Liver (tissue), 9 donors: ENCODE results near the gene RBM34. TPM values are rescaled to one million over a fixed set of nuclear protein-coding genes. Genes with fewer than 3 reads are reported as not detected.

ENCODE experiments used
- DNase-seq: peaks from one replicate; pipeline ENCODE4 v3.0.0-alpha.2; 2017; ENCODE audit warnings: low spot score
- H3K27ac ChIP-seq, 2 donors: one replicate each; pipeline ENCODE4 v1.7.0; 2013; ENCODE audit warnings: inconsistent platforms in 2 of 2, low read length in 2 of 2, control low read depth in 1 of 2, low read depth in 1 of 2, mild to moderate bottlenecking in 1 of 2
- H3K27me3 ChIP-seq, 4 donors: one replicate each; pipeline versions ENCODE4 v1.6.1 to v1.7.0; 2013; ENCODE audit warnings: low read length in 3 of 4, inconsistent platforms in 1 of 4, mild to moderate bottlenecking in 1 of 4, moderate library complexity in 1 of 4; ENCODE audit not compliant: control insufficient read depth in 4 of 4, insufficient read depth in 4 of 4
- H3K36me3 ChIP-seq, 4 donors: one replicate each; pipeline versions ENCODE4 v1.6.1 to v1.7.0; 2013; ENCODE audit warnings: low read length in 3 of 4, mild to moderate bottlenecking in 3 of 4, low read depth in 1 of 4, moderate library complexity in 1 of 4; ENCODE audit not compliant: control insufficient read depth in 4 of 4, insufficient read depth in 3 of 4
- H3K4me1 ChIP-seq, 4 donors: one replicate each; pipeline versions ENCODE4 v1.6.1 to v1.7.0; 2013; ENCODE audit warnings: low read length in 3 of 4, mild to moderate bottlenecking in 3 of 4, moderate library complexity in 1 of 4; ENCODE audit not compliant: control insufficient read depth in 4 of 4, insufficient read depth in 4 of 4
- H3K4me3 ChIP-seq, 3 donors: one replicate each; pipeline versions ENCODE4 v1.6.1 to v1.7.0; 2013; ENCODE audit warnings: low read length in 3 of 3, control low read depth in 1 of 3, low read depth in 1 of 3, mild to moderate bottlenecking in 1 of 3
- H3K9ac ChIP-seq, 2 donors: one replicate each; pipeline ENCODE4 v1.7.0; 2013; ENCODE audit warnings: low read length in 2 of 2, mild to moderate bottlenecking in 2 of 2, moderate library complexity in 2 of 2, control low read depth in 1 of 2, low read depth in 1 of 2
- H3K9me3 ChIP-seq, 4 donors: one replicate each; pipeline versions ENCODE4 v1.6.1 to v1.7.0; 2013; ENCODE audit warnings: low read length in 3 of 4; ENCODE audit not compliant: control insufficient read depth in 4 of 4
- ATF3 ChIP-seq: IDR thresholded peaks from 2 replicates; pipeline ENCODE4 v1.6.1; 2016; ENCODE audit warnings: antibody characterized with exemption
- CTCF ChIP-seq: fragments of 150-350 bp; IDR thresholded peaks from 2 replicates; pipeline ENCODE4 v1.5.1; 2017; ENCODE audit warnings: improper control_type of control experiment, low read depth, low read length; ENCODE audit not compliant: missing input control
- FOXA1 ChIP-seq: IDR thresholded peaks from 2 replicates; pipeline ENCODE4 v1.6.1; 2016; ENCODE audit warnings: antibody characterized with exemption
- FOXA2 ChIP-seq: IDR thresholded peaks from 2 replicates; pipeline ENCODE4 v1.6.1; 2016; ENCODE audit warnings: antibody characterized with exemption
- GABPA ChIP-seq, 2 donors: IDR thresholded peaks in 1 of 2; conservative IDR thresholded peaks in 1 of 2; 2 replicates each; pipeline ENCODE4 v1.6.1; 2016; ENCODE audit warnings: antibody characterized with exemption in 2 of 2, mild to moderate bottlenecking in 1 of 2, moderate library complexity in 1 of 2
- HNF4A ChIP-seq, 2 donors: conservative IDR thresholded peaks; 2 replicates each; pipeline ENCODE4 v1.6.1; 2016; ENCODE audit warnings: antibody characterized with exemption in 2 of 2, mild to moderate bottlenecking in 2 of 2
- HNF4G ChIP-seq: IDR thresholded peaks from 2 replicates; pipeline ENCODE4 v1.6.1; 2016; ENCODE audit warnings: antibody characterized with exemption
- JUND ChIP-seq, 2 donors: IDR thresholded peaks; 2 replicates each; pipeline ENCODE4 v1.6.1; 2016; ENCODE audit warnings: antibody characterized with exemption in 2 of 2
- MAX ChIP-seq: IDR thresholded peaks from 2 replicates; pipeline ENCODE4 v1.6.1; 2016; ENCODE audit warnings: antibody characterized with exemption
- NR2F2 ChIP-seq: IDR thresholded peaks from 2 replicates; pipeline ENCODE4 v1.6.1; 2016; ENCODE audit warnings: antibody characterized with exemption
- RAD21 ChIP-seq, 2 donors: IDR thresholded peaks; 2 replicates each; pipeline ENCODE4 v1.6.1; 2016; ENCODE audit warnings: antibody characterized with exemption in 2 of 2, mild to moderate bottlenecking in 2 of 2
- SP1 ChIP-seq: IDR thresholded peaks from 2 replicates; pipeline ENCODE4 v1.6.1; 2018; ENCODE audit warnings: antibody characterized with exemption, mild to moderate bottlenecking
- TAF1 ChIP-seq: conservative IDR thresholded peaks from 2 replicates; pipeline ENCODE4 v1.6.1; 2016; ENCODE audit warnings: antibody characterized with exemption, mild to moderate bottlenecking
- YY1 ChIP-seq: IDR thresholded peaks from 2 replicates; pipeline ENCODE4 v1.6.1; 2016; ENCODE audit warnings: antibody characterized with exemption, mild to moderate bottlenecking
- WGBS: extraction: QIAGEN DNeasy Blood & Tissue Kit; methylation state at CpG from one replicate; pipeline ENCODE4 v1.1.7; 2013; 5-methylcytosine and 5-hydroxymethylcytosine counted together
- polyA plus RNA-seq, 2 donors: library from polyadenylated mRNA; stranded (reverse) in 1 of 2; unstranded in 1 of 2; fragments of 200-250 nt in 1 of 2; fragments of >200 nt in 1 of 2; fragmentation: Nextera tagmentation in 1 of 2; extraction: Ambion mirVana in 1 of 2; gene quantifications; one replicate each; pipeline versions ENCODE4 v1.2.1 to v1.2.3, GENCODE V29; 2013 to 2015
- total RNA-seq, 2 donors: library from RNA; depleted of rRNA; stranded (reverse); fragments of >200 nt; gene quantifications; one replicate each; pipeline ENCODE4 v1.2.3, GENCODE V29; 2014
- TF ChIP-seq, protein P1 (sequence below): IDR thresholded peaks from 2 replicates; pipeline ENCODE4 v1.6.1; 2016; ENCODE audit warnings: antibody characterized with exemption, mild to moderate bottlenecking
- TF ChIP-seq, protein P2 (sequence below): IDR thresholded peaks from 2 replicates; pipeline ENCODE4 v1.6.1; 2016; ENCODE audit warnings: antibody characterized with exemption
- donor health status: healthy.
- donor health status: healthy.
- donor health status: healthy.
- donor health status: healthy.
- donor health status: healthy.

RBM34 gene
- total and polyA plus RNA-seq, 4 donors = 15.6 to 30.2 (median 18.8) TPM

- 94% methylated on average over 4 of the region's 4 CpGs for WGBS
- TF ChIP-seq, protein P1, sequence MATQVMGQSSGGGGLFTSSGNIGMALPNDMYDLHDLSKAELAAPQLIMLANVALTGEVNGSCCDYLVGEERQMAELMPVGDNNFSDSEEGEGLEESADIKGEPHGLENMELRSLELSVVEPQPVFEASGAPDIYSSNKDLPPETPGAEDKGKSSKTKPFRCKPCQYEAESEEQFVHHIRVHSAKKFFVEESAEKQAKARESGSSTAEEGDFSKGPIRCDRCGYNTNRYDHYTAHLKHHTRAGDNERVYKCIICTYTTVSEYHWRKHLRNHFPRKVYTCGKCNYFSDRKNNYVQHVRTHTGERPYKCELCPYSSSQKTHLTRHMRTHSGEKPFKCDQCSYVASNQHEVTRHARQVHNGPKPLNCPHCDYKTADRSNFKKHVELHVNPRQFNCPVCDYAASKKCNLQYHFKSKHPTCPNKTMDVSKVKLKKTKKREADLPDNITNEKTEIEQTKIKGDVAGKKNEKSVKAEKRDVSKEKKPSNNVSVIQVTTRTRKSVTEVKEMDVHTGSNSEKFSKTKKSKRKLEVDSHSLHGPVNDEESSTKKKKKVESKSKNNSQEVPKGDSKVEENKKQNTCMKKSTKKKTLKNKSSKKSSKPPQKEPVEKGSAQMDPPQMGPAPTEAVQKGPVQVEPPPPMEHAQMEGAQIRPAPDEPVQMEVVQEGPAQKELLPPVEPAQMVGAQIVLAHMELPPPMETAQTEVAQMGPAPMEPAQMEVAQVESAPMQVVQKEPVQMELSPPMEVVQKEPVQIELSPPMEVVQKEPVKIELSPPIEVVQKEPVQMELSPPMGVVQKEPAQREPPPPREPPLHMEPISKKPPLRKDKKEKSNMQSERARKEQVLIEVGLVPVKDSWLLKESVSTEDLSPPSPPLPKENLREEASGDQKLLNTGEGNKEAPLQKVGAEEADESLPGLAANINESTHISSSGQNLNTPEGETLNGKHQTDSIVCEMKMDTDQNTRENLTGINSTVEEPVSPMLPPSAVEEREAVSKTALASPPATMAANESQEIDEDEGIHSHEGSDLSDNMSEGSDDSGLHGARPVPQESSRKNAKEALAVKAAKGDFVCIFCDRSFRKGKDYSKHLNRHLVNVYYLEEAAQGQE = no peak
- no peak for TF ChIP-seq YY1
- TF ChIP-seq GABPA (IDR thresholded peaks at IDR 0.05 in 1 of 2, conservative IDR thresholded peaks at IDR 0.05 in 1 of 2) = no peak
- TF ChIP-seq CTCF = no peak
- no peak for TF ChIP-seq SP1
- no peak for TF ChIP-seq HNF4A (conservative IDR thresholded peaks at IDR 0.05)
- TF ChIP-seq, protein P2, sequence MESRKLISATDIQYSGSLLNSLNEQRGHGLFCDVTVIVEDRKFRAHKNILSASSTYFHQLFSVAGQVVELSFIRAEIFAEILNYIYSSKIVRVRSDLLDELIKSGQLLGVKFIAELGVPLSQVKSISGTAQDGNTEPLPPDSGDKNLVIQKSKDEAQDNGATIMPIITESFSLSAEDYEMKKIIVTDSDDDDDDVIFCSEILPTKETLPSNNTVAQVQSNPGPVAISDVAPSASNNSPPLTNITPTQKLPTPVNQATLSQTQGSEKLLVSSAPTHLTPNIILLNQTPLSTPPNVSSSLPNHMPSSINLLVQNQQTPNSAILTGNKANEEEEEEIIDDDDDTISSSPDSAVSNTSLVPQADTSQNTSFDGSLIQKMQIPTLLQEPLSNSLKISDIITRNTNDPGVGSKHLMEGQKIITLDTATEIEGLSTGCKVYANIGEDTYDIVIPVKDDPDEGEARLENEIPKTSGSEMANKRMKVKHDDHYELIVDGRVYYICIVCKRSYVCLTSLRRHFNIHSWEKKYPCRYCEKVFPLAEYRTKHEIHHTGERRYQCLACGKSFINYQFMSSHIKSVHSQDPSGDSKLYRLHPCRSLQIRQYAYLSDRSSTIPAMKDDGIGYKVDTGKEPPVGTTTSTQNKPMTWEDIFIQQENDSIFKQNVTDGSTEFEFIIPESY = no peak
- TF ChIP-seq NR2F2 = no peak
- no peak for TF ChIP-seq TAF1
- TF ChIP-seq FOXA1 = no peak
- no peak for TF ChIP-seq RAD21 (IDR thresholded peaks at IDR 0.05)
- TF ChIP-seq JUND (IDR thresholded peaks at IDR 0.05) = no peak
- no peak for TF ChIP-seq ATF3
- TF ChIP-seq MAX = no peak
- Histone ChIP-seq H3K27me3 (no peaks in the 10 kb centered on the region), H3K4me3 (no peak overlapping the region), H3K9ac (no peak overlapping the region), H3K9me3 (no peaks in the 10 kb centered on the region), H3K36me3 (peaks cover 0 to 11% (median 6%) of the 10 kb centered on the region in 4 donors), H3K4me1 (no peaks in the 10 kb centered on the region), H3K27ac (no peak overlapping the region)
- DNase-seq = no peak
These were observed 26.3 kb upstream of the RBM34 start for GRCh38 chr1:235187316-235187715.

DNA sequence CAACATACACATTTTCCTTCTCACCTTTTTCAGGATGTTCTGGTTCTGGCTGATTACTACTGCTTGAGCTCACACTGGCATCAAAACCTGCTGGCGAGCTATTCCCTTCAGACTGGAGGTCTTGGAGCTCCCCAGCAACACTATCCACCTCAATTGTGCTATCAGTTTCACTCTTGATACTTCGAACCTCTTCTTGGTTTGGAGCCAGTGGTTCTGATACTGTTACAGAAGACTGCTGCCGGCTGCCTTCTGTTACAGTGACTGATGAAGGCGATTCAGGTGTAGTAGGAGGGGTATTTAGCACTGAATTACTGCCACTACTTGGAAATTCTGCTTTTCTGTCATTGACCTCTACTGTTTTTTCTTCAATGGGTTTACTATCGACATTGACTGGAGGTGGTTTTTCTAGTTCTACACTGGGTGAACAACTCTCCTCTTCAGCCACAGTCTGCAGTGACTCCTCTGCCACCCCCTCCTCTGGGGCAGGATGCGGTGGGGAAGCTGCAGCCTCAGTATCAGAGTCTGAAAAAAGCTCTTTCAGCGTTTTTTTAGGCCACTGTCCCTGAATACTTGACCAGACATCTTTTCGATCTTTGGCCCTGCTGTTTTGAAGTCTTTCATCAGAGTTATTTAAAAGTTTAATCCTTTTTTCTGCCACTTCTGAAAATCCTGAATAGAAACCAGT is 20.7 kb upstream of the RBM34 start:
- Histone ChIP-seq H3K4me3 (no peak overlapping the region), H3K36me3 (peaks cover 3 to 25% (median 24%) of the 10 kb centered on the region in 4 donors), H3K9me3 (no peaks in the 10 kb centered on the region), H3K27me3 (no peaks in the 10 kb centered on the region), H3K4me1 (no peaks in the 10 kb centered on the region), H3K27ac (no peak overlapping the region), H3K9ac (no peak overlapping the region)
- no peak for DNase-seq
- 86% methylated on average over 8 of the region's 8 CpGs for WGBS
- no peak for TF ChIP-seq ATF3
- no peak for TF ChIP-seq FOXA2
- TF ChIP-seq HNF4G = no peak
- TF ChIP-seq MAX = no peak
- TF ChIP-seq JUND (IDR thresholded peaks at IDR 0.05) = no peak
- TF ChIP-seq HNF4A (conservative IDR thresholded peaks at IDR 0.05) = no peak
- TF ChIP-seq FOXA1 = no peak
- no peak for TF ChIP-seq NR2F2
- TF ChIP-seq GABPA (IDR thresholded peaks at IDR 0.05 in 1 of 2, conservative IDR thresholded peaks at IDR 0.05 in 1 of 2) = no peak
- TF ChIP-seq SP1 = no peak
- TF ChIP-seq TAF1 = no peak
